KMS-11 (cell line): ENCODE measurements around the gene MED15.

ENCODE experiments used
- H2AFZ ChIP-seq: fragments of 200-600 bp; sonication (generic); 2 replicates; pipeline ENCODE4 v1.6.1; 2016; ENCODE audit warnings: antibody characterized with exemption, mixed run types, low read depth
- H3K27ac ChIP-seq: fragments of 200-600 bp; sonication (generic); 2 replicates; pipeline ENCODE4 v1.6.1; 2016; ENCODE audit warnings: mild to moderate bottlenecking, mixed run types
- H3K27me3 ChIP-seq: fragments of 200-600 bp; sonication (generic); 2 replicates; pipeline ENCODE4 v1.6.1; 2017; ENCODE audit warnings: mild to moderate bottlenecking, low read depth, mixed run types, moderate library complexity; ENCODE audit not compliant: insufficient read depth
- H3K36me3 ChIP-seq: fragments of 200-600 bp; sonication (generic); 2 replicates; pipeline ENCODE4 v1.6.1; 2017; ENCODE audit warnings: mild to moderate bottlenecking, mixed run types; ENCODE audit not compliant: insufficient read depth
- H3K4me1 ChIP-seq: fragments of 200-600 bp; sonication (generic); 2 replicates; pipeline ENCODE4 v1.6.1; 2016; ENCODE audit warnings: mild to moderate bottlenecking, low read depth, mixed run types; ENCODE audit not compliant: poor library complexity, severe bottlenecking
- H3K4me2 ChIP-seq: fragments of 200-600 bp; sonication (generic); 2 replicates; pipeline ENCODE4 v1.7.0; 2016; ENCODE audit warnings: mild to moderate bottlenecking, mixed run types
- H3K4me3 ChIP-seq: fragments of 200-600 bp; sonication (generic); IDR thresholded peaks from 2 replicates; pipeline ENCODE4 v1.6.1; 2017; ENCODE audit warnings: low read depth, low read length, mixed read lengths; ENCODE audit not compliant: insufficient read depth
- H3K79me2 ChIP-seq: fragments of 200-600 bp; sonication (generic); 2 replicates; pipeline ENCODE4 v1.6.1; 2016; ENCODE audit warnings: low read depth, mixed run types; ENCODE audit not compliant: insufficient read depth
- H3K9ac ChIP-seq: fragments of 200-600 bp; sonication (generic); 2 replicates; pipeline ENCODE4 v1.6.1; 2016; ENCODE audit warnings: mild to moderate bottlenecking, mixed run types
- H4K20me1 ChIP-seq: fragments of 200-600 bp; sonication (generic); 2 replicates; pipeline ENCODE4 v1.6.1; 2016; ENCODE audit warnings: mild to moderate bottlenecking, mixed run types; ENCODE audit not compliant: insufficient read depth
- CTCF ChIP-seq: fragments of 200-600 bp; sonication (generic); conservative IDR thresholded peaks from 2 replicates; pipeline ENCODE4 v1.6.1; 2017; ENCODE audit warnings: low read depth, mild to moderate bottlenecking, antibody characterized with exemption, low read length, moderate library complexity, mixed read lengths

The MED15 gene

DNA sequence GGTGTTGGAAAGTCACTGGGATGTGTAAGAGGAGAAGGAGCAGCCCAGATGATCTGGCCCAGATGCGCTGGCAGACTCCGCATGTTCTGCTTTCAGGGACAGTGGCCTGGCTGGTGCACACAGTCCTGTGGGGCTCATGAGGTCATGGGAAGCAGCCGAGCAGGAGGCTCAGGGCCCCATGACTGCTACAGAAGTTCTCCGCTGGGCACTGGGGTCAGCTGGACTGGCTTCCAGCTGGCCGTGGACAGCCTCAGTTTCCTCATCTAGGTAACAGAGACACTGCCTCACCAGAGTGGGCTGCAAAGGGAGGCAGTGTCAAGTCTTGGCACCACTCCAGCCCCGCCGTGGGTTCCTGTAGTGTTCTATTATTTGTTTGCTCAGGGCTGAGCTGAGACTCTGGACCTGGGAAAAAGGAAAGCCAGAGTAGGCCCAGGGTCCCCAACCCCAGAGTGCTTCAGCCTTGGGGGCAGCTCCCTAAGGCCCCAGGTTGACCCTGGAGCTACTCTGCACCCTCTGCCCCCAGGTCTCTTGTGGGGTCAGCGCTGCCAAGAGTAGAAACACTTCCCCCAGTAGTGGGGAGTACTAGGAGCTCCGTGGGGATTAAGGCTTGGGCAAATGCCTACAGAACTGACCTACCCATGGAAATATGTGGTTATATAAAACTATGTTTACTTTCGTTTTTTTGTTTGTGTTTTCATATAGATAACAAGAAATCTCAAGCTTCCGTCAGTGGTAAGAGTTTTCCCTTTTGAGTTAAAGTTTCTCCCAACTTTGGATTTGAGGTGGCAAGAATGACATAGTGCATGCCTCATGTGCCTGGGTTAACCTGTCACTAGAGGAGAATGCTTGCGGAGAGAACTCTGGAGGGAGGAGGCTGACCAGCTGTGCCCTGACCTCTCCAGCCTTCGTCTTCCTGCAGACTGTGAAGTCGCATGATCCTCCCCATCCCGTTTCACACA, 45.3 kb downstream of the MED15 start:
- TF ChIP-seq CTCF = no peak
- Histone ChIP-seq H4K20me1 (0 out of 2 replicates have a peak, but pooled peaks cover 3% of the 10 kb centered on the region), H3K9ac (no peak overlapping the region), H3K36me3 (0 out of 2 replicates have a peak, but pooled peaks cover 7% of the 10 kb centered on the region), H3K4me1 (peaks cover 78% of the 10 kb centered on the region), H3K27ac (no peak overlapping the region), H2AFZ (no peak overlapping the region), H3K4me2 (peak overlapping the region; percentile 4; the same call in 1 of the 2 replicates), H3K27me3 (no peaks in the 10 kb centered on the region), H3K4me3 (no peak overlapping the region), H3K79me2 (peaks cover 9% of the 10 kb centered on the region; the same call in 1 of the 2 replicates)

- Histone ChIP-seq H3K27ac (no peak overlapping the region), H3K27me3 (no peaks in the 10 kb centered on the region), H2AFZ (no peak overlapping the region), H3K4me3 (no peak overlapping the region), H3K9ac (no peak overlapping the region), H3K4me2 (peak overlapping the region; percentile 47; the same call in 1 of the 2 replicates), H3K79me2 (no peaks in the 10 kb centered on the region; the same call in 1 of the 2 replicates), H4K20me1 (no peaks in the 10 kb centered on the region), H3K36me3 (0 out of 2 replicates have a peak, but pooled peaks cover 7% of the 10 kb centered on the region), H3K4me1 (peaks cover 81% of the 10 kb centered on the region)
- no peak for TF ChIP-seq CTCF
These were observed 46.7 kb downstream of the MED15 start for GRCh38 chr22:20553947-20554741.

GRCh38 chr22:20554824-20555223, 47.4 kb downstream of the MED15 start:
- Histone ChIP-seq H4K20me1 (no peaks in the 10 kb centered on the region), H3K9ac (no peak overlapping the region), H3K27ac (peak overlapping the region; percentile 27; the same call in 1 of the 2 replicates), H3K27me3 (no peaks in the 10 kb centered on the region), H2AFZ (no peak overlapping the region), H3K4me2 (peak overlapping the region; percentile 47), H3K4me3 (no peak overlapping the region), H3K4me1 (peaks cover 81% of the 10 kb centered on the region), H3K79me2 (no peaks in the 10 kb centered on the region; the same call in 1 of the 2 replicates), H3K36me3 (0 out of 2 replicates have a peak, but pooled peaks cover 7% of the 10 kb centered on the region)
- TF ChIP-seq CTCF = no peak

DNA sequence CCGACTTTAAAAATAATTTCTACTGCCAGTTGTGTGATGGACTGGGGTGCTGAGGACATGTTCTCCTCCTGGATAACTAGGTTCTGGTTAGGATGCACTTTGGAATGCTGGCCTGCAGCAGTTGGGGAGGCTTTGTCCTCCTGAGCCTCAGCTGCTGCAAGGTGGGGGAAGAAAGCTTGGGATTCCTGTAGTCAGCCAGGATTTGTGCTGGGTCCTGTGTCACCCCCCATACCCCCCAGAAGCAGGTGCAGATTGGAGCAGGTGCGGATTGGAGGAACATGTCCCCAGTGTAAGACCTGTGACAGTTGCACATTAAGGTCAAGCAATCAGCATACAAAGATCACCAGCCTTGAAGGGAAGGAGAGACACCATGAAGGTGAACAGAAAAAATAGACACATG, 51.1 kb downstream of the MED15 start:
- no peak for TF ChIP-seq CTCF
- H3K36me3 ChIP-seq = no peaks in the 10 kb centered on the region

More for the DNA sequence above, 51.1 kb downstream of the MED15 start:
- H3K27me3 ChIP-seq = no peaks in the 10 kb centered on the region
- H3K4me2 ChIP-seq = no peak overlapping the region
- H3K4me3 ChIP-seq = no peak overlapping the region
- no peak overlapping the region for H3K9ac ChIP-seq
- no peak overlapping the region for H3K27ac ChIP-seq
- no peaks in the 10 kb centered on the region for H3K79me2 ChIP-seq
- H2AFZ ChIP-seq = no peak overlapping the region
- H3K4me1 ChIP-seq = peaks cover 81% of the 10 kb centered on the region
- H4K20me1 ChIP-seq = no peaks in the 10 kb centered on the region
